SK-N-SH treated with all-trans-retinoic acid at 6 μM for 48 hours (cell line): ENCODE measurements around the gene DENND4C.

Experiments used
- ARNTL ChIP-seq: fragments of 450-650 bp; formaldehyde crosslinking; IDR thresholded peaks from 2 replicates; pipeline ENCODE4 v1.5.0; 2020; ENCODE audit warnings: low read depth, mild to moderate bottlenecking, moderate library complexity, borderline replicate concordance
- BACH2 ChIP-seq: fragments of 250-450 bp; sonication (Bioruptor Pico); IDR thresholded peaks from 2 replicates; pipeline ENCODE4 v1.9.0; 2021; ENCODE audit warnings: mild to moderate bottlenecking, borderline replicate concordance
- GLIS3 ChIP-seq: fragments of 250-450 bp; sonication (Bioruptor Pico); IDR thresholded peaks from 2 replicates; pipeline ENCODE4 v1.5.0; 2020; ENCODE audit warnings: mild to moderate bottlenecking, moderate library complexity
- ISL1 ChIP-seq: fragments of 250-450 bp; sonication (Bioruptor Pico); IDR thresholded peaks from 2 replicates; pipeline ENCODE4 v2.1.2; 2022; ENCODE audit warnings: mild to moderate bottlenecking, moderate library complexity
- ZFP3 ChIP-seq: fragments of 250-450 bp; sonication (Bioruptor Pico); IDR thresholded peaks from 2 replicates; pipeline ENCODE4 v1.5.0; 2020; ENCODE audit warnings: mild to moderate bottlenecking, moderate library complexity
- ZNF565 ChIP-seq: fragments of 450-650 bp; formaldehyde crosslinking; conservative IDR thresholded peaks from 2 replicates; pipeline ENCODE4 v1.5.0; 2020; ENCODE audit warnings: low read depth, mild to moderate bottlenecking, moderate library complexity
- ZNF8 ChIP-seq: fragments of 450-650 bp; formaldehyde crosslinking; IDR thresholded peaks from 2 replicates; pipeline ENCODE4 v1.5.0; 2020; ENCODE audit warnings: mild to moderate bottlenecking, moderate library complexity
- TF ChIP-seq, protein P1 (sequence below): fragments of 250-450 bp; sonication (Bioruptor Pico); IDR thresholded peaks from 2 replicates; pipeline ENCODE4 v1.8.0; 2020; ENCODE audit warnings: mild to moderate bottlenecking, moderate library complexity, borderline replicate concordance
- TF ChIP-seq, protein P2 (sequence below): fragments of 250-450 bp; sonication (Bioruptor Pico); IDR thresholded peaks from 2 replicates; pipeline ENCODE4 v1.5.1; 2020; ENCODE audit warnings: low read depth, mild to moderate bottlenecking, moderate library complexity

DNA sequence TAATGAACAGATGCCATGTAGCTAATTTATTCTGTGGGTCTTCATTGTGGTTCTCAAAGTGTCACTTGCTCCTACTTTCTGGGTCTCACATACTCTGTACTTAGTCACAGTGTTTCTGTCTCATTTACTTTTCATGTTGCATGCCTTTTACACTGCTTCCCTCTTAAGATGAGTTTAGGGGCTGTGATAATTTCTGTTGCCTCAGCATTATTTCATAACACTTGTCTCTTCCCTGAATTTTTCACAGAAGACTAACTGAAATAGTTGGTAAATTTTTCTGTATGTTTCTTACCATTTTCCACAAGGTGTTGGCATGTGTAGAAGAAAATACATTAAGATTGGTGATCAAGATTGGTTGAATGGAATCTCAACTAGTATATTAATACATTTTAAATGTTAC lies 59.6 kb downstream of the DENND4C start:
- TF ChIP-seq GLIS3 (CRISPR knock-in tag) (no peak), BACH2 (CRISPR knock-in tag) (no peak), ZFP3 (CRISPR knock-in tag) (no peak), ISL1 (no peak), ZNF565 (CRISPR knock-in tag) (no peak), ZNF8 (no peak), ARNTL (CRISPR knock-in tag) (no peak)
- TF ChIP-seq, protein P1, sequence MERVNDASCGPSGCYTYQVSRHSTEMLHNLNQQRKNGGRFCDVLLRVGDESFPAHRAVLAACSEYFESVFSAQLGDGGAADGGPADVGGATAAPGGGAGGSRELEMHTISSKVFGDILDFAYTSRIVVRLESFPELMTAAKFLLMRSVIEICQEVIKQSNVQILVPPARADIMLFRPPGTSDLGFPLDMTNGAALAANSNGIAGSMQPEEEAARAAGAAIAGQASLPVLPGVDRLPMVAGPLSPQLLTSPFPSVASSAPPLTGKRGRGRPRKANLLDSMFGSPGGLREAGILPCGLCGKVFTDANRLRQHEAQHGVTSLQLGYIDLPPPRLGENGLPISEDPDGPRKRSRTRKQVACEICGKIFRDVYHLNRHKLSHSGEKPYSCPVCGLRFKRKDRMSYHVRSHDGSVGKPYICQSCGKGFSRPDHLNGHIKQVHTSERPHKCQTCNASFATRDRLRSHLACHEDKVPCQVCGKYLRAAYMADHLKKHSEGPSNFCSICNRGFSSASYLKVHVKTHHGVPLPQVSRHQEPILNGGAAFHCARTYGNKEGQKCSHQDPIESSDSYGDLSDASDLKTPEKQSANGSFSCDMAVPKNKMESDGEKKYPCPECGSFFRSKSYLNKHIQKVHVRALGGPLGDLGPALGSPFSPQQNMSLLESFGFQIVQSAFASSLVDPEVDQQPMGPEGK (CRISPR knock-in tag), result no peak
- TF ChIP-seq, protein P2, sequence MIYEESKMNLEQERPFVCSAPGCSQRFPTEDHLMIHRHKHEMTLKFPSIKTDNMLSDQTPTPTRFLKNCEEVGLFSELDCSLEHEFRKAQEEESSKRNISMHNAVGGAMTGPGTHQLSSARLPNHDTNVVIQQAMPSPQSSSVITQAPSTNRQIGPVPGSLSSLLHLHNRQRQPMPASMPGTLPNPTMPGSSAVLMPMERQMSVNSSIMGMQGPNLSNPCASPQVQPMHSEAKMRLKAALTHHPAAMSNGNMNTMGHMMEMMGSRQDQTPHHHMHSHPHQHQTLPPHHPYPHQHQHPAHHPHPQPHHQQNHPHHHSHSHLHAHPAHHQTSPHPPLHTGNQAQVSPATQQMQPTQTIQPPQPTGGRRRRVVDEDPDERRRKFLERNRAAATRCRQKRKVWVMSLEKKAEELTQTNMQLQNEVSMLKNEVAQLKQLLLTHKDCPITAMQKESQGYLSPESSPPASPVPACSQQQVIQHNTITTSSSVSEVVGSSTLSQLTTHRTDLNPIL (CRISPR knock-in tag), result no peak
